GM06990 (cell line): ENCODE results near the gene GATC.

Source experiments
- DNase-seq: peaks from one replicate; pipeline ENCODE4 v3.0.0-alpha.2; 2011; ENCODE audit not compliant: insufficient read length; ENCODE audit errors: extremely low read depth
- H3K27me3 ChIP-seq: replicated peaks from 2 replicates; pipeline ENCODE4 v1.6.0; 2011; ENCODE audit warnings: low read length; ENCODE audit not compliant: control insufficient read depth, insufficient read depth
- H3K36me3 ChIP-seq: 2 replicates; pipeline ENCODE4 v1.5.1; 2011; ENCODE audit warnings: low read length; ENCODE audit not compliant: control insufficient read depth, insufficient read depth
- H3K4me3 ChIP-seq: replicated peaks from 2 replicates; pipeline ENCODE4 v1.5.1; 2011; ENCODE audit warnings: low read depth, mild to moderate bottlenecking, control low read depth, low read length
- TF ChIP-seq, protein P1 (sequence below): IDR thresholded peaks from 2 replicates; pipeline ENCODE4 v1.5.1; 2011; ENCODE audit warnings: low read length, control low read depth, mild to moderate bottlenecking, inconsistent platforms; ENCODE audit not compliant: insufficient read depth, poor library complexity, severe bottlenecking

GATC gene

DNA sequence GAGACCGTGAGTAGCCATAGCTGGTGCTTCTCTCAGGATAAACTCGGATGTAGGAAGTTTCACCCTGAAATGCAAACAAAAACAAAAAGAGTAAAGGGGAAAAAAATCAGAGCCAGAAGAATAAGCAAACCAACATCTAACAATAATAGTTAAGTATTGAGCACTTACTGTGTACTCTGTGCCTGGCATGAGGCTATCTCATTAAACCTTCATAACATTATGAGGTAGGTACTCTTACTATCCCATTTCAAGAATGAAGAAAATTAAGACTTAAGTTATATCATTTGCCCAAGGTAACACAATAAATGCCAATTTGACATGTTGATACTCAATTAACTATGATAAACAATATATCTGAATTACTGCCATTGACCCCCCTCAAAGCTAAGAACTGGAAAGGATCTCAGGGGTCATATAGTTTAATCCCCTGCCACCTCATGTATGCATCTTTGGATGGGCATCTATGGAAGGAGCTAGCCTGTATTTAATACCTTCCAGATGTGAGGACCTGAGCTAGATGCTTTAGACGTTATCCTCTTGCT lies 15.9 kb downstream of the GATC start:
- no peak for DNase-seq
- no peaks in the 10 kb centered on the region for H3K27me3 ChIP-seq
- TF ChIP-seq, protein P1, sequence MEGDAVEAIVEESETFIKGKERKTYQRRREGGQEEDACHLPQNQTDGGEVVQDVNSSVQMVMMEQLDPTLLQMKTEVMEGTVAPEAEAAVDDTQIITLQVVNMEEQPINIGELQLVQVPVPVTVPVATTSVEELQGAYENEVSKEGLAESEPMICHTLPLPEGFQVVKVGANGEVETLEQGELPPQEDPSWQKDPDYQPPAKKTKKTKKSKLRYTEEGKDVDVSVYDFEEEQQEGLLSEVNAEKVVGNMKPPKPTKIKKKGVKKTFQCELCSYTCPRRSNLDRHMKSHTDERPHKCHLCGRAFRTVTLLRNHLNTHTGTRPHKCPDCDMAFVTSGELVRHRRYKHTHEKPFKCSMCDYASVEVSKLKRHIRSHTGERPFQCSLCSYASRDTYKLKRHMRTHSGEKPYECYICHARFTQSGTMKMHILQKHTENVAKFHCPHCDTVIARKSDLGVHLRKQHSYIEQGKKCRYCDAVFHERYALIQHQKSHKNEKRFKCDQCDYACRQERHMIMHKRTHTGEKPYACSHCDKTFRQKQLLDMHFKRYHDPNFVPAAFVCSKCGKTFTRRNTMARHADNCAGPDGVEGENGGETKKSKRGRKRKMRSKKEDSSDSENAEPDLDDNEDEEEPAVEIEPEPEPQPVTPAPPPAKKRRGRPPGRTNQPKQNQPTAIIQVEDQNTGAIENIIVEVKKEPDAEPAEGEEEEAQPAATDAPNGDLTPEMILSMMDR: no peak
- peaks cover 34% of the 10 kb centered on the region for H3K36me3 ChIP-seq
- H3K4me3 ChIP-seq: no peak overlapping the region

DNA sequence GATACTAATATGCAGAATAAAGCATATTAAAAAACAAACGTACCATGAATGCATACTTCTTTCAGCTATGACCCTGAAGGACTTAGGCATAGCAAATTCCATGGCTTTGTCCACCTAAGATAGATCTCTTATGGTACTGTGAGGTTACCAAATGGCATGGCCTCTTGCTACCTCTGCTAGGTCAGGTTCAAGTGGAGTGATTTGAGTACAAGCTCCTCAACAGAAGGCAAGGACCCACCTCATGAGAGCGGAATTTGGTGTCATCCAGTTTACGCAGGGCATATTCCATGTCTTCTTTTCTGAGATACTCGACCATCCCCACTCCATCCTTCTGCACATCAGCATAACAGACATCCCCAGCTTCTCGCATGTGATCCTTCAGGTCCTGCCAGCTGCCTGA lies 17.5 kb downstream of the GATC start:
- TF ChIP-seq, protein P1: no peak
- no peak for DNase-seq
- Histone ChIP-seq H3K36me3 (peaks cover 28% of the 10 kb centered on the region), H3K4me3 (no peak overlapping the region), H3K27me3 (no peaks in the 10 kb centered on the region)

DNA sequence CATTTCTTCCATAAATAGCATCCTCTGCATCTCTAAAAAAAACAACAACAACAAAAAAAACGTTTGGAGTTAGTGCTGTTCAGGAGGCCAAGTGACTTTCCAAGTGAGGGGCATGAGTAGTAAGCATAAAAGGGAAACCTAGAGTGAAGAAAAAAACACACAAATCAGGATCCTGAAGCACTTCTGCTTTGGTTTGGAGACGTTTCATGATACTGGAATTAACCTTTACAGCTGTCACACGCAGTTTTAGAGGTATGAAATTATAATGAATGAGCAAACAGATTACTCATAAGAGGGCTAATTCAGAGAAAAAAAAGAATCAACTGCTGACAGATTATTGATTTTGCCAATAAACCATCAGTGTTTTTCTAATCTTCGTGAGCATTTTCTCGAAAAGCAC lies 19.5 kb downstream of the GATC start:
- H3K27me3 ChIP-seq: no peaks in the 10 kb centered on the region
- H3K4me3 ChIP-seq: no peak overlapping the region
- DNase-seq: no peak
- TF ChIP-seq, protein P1: no peak
- H3K36me3 ChIP-seq: peaks cover 25% of the 10 kb centered on the region

DNA sequence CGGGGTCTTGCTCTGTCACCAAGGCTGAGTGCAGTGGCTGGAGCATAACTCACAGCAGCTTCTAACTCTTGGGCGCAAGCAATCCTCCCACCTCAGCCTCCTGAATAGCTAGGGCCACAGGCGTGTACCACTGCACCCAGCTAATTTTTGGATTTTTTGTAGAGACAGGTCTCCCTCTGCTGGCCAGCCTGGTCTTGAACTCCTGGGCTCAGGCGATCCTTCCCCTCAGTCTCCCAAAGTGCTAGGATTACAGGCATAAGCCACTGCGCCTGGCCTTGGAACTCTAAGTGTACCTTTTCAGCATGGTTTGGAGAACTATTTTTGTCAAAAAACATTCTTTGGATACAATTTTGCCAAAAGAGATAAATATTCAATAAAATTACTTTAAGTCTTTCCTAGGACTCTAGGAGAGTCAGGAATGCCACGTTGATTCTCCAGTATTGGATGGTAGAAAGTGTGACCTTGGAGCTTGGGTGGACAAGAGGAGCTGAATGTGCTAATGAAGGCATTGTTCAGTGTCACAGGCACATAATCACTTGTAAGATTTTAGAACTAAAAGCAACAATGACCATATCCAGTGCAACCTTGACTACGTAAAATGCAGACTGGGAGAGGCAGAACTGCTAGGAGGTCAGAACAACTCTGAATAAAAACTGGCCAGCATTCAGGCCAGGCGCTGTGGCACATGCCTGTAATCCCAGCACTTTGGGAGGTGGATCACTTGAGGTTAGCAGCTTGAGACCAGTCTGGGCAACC lies 20.5 kb downstream of the GATC start:
- TF ChIP-seq, protein P1: peak; percentile 69
- H3K4me3 ChIP-seq: no peak overlapping the region
- no peak for DNase-seq
- H3K27me3 ChIP-seq: no peaks in the 10 kb centered on the region
- peaks cover 19% of the 10 kb centered on the region for H3K36me3 ChIP-seq

DNA sequence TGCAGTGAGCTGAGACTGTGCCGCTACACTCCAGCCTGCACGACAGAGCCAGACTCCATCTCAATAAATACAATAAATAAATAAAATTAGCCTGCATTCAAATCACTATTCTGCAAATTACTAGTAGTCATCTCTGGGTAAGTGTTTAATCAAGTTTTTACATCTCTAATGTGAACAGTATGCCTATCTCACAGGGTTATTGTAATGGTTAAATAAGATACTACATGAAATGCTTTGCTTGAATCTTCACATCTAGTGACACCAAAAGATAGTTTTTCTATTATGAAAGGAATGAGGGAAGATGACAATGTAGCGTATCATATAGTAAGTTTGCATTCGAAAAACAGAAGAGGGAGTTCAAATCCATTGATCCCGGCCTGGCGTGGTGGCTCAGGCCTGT lies 21.2 kb downstream of the GATC start:
- no peak for DNase-seq
- Histone ChIP-seq H3K4me3 (no peak overlapping the region), H3K27me3 (no peaks in the 10 kb centered on the region), H3K36me3 (peaks cover 19% of the 10 kb centered on the region)
- TF ChIP-seq, protein P1: no peak
